Measurements from ENCODE around the gene ERC1.

GRCh38 chr12:1507308-1507707 is 516.3 kb downstream of the ERC1 start:
- TF ChIP-seq CTCF (IDR thresholded peaks at IDR 0.05), result no peak
- no peak for TF ChIP-seq POLR2A (IDR thresholded peaks at IDR 0.05)
